ELF-1 (cell line): Measurements from ENCODE around the gene MYRIP.
"Not testable (repeated sequence)": the region's sequence is repeated elsewhere in the genome, so short reads cannot be mapped to it uniquely, and the experiment has no call there.

Experiments used
- DNase-seq: peaks from one replicate; pipeline ENCODE4 v3.0.0-alpha.2; 2016; ENCODE audit warnings: low read depth, low spot score

The MYRIP gene

DNA sequence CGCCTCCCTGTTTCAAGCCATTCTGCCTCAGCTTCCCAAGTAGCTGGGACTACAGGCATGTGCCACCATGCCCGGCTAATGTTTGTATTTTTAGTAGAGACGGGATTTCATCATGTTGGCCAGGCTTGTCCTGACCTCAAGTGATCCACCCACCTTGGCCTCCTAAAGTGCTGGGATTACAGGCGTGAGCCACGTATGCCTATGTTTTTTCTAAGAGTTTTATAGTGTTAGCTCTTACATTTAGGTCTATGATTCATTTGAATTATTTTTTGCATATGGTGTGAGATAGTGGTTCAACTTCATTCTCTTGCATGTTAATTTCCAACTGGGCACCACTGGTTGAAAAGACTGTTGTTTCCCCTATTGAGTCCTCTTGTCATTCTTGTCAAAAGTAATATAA lies 473.6 kb downstream of the MYRIP start:
- DNase-seq = not testable (repeated sequence)

DNA sequence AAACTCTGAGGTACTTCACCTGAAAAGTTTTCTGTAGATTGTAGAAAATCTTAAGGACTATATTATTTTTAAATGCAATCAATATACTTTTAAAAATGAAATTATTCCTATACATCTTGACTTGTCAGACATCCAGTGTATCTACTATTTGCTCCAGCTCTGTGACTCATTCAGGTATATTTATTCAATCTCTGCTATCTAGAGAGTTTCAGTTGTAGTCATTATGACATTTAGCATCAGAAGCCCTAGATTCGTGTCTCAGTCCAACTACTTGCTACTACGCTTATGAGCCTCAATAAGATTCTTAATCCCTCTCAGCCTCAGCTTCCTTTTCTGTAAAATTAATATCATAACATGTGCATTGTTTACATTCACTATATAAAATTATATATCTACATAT lies 477.8 kb downstream of the MYRIP start:
- no peak for DNase-seq

DNA sequence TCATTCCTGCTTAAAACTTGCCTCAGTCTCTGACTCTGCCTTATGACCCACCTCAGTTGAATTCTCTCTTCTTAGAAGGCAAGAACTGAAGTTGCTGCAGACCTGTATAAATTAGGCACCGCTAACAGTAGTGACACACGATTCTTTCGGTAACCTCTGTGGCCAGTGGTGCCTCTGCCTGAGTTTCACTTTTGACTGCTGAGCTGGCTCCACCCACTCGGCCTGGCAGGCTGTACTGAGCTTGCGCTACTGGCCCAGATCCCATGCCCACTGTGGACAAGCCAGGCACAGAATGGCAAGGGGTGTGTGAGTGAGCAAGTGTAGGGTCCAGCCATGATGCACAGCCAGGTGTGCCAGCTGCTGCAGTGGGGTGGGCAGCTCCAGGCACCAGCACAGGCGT lies 481.0 kb downstream of the MYRIP start:
- DNase-seq = no peak

DNA sequence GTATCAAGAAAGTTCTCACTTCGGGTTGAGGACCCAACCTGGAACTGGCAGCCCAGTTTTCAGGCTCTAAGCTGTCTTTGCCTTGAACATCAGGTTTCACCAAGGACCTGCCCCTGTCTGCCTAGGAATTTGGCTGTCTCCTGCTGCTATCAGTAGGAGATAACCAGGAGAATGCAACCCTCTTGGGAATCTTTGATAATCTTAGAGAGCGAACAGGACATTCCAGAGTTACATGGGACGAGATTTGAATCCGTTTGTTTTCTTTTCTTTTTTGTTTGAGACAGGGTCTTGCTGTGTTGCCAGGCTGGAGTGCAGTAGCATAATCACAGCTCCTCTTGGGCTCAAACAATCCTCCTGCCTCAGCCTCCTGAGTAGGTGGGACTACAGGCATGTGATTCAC lies 482.1 kb downstream of the MYRIP start:
- DNase-seq = no peak

DNA sequence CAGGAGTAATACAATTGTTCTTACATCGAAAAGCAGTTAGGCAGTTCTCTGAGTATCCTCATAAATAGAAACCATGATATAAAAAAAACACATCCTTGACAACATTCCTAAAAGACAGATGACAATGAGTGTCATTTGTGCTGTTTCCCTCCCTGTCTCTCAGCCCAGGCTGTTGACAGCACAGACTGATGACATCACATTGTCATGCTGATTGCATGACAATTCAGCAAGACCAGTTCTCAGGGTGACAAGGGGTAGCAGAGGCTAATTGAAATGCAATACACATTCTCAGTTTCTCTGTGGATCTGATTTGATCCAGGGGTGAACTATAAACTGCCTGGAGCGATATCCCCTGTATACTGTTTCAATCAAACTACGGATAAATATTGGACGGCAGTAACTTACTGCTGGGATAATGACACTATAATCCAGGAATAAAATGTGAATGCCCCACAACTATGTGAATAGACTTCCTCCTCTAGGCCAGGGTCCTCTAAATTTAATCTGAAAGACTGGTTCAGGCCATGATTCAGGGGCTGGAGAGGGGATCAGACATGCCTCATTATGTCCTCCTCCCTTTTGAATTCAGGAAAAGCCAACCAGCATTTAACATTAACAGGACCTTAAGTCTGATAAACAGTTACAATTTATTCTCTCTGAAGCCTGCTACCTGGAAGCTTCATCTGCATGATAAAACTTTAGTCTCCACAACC lies 483.4 kb downstream of the MYRIP start:
- DNase-seq = peak; percentile 65

DNA sequence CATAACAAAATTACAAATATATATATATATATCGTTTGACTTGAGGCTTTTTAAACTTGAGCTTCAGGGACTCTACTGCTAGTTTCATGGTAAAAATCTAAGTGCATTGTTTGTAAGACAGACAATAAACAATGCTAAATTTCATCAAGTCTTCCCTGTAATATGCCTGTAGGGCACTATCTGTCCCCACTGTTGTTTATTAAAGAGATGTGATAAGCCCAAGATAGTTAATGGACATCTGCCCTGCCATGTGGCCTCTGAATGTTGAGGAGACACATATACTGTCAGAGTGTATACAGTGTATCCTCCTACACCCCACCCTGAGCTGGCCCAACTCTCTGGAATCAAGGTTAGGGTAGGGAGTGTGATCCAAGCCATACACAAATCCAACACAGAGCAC lies 485.0 kb downstream of the MYRIP start:
- no peak for DNase-seq

DNA sequence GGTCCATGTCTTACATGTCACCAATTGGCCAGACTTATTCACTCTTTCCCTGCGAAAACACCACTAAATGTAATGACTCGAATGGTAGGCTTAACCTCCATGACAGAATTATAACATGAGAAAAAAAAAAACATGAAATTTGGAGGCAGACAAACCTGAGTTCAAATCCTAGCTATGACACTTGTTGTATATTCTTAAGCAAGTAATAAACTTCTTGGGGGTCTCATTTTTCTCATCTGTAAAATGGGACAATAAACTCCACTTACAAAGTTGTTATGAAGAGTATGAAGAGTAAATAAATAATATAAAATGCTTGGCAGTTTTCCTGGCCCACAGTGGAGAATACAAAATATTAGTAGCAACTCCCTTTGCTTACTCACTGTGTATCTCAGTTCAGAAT lies 488.7 kb downstream of the MYRIP start:
- DNase-seq = no peak

DNA sequence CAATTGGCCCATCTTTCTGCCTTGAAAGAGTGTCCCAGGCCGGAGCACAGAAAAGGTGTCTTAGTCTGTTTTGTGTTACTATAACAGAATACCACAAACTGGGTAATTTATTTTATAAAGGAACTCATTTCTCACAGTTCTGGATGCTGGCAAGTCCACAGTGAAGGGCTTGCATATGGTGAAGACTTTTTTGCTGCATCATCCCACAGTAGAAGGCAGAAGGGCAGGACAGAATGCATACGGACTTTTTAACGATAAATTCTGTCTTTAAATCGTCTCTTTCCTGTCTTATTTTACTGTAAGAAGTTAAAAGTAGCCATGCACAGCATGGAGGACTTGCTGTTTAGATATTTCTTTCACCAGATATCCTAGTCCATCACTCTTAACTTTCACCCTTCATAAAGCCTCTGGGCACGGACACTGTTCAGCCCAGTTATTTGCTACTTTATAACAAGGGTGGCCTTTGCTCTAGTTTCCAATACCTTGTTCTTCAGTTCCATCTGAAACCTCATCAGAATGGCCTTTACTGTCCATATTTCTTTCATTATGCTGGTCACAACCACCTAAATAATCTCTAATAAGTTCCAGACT lies 489.8 kb downstream of the MYRIP start:
- no peak for DNase-seq

DNA sequence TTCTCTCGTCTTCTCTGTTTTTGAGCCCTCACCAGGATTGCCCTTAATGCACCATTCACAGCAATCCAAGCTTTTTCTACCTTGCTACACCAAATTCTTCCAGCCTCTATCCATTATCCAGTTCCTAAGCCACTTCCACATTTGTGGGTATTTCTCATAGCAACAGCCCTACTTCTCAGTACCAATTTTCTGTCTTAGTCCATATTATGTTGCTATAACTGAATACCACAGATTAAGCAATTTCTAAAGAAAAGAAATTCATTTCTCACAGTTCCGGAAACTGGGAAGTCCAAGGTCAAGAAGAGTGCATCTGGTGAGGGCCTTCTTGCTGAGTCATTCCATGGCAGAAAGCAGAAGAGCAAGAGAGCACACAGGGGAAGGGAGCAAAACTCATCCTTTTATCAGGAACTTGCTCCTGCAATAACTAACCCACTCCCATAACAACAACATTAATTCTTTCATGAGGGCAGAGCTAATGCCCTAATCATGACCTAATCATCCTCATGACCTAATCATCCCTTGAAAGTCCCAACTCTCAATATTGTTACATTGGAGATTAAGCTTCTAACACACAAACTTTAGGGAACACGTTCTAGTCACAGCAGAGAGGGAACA lies 490.4 kb downstream of the MYRIP start:
- no peak for DNase-seq

DNA sequence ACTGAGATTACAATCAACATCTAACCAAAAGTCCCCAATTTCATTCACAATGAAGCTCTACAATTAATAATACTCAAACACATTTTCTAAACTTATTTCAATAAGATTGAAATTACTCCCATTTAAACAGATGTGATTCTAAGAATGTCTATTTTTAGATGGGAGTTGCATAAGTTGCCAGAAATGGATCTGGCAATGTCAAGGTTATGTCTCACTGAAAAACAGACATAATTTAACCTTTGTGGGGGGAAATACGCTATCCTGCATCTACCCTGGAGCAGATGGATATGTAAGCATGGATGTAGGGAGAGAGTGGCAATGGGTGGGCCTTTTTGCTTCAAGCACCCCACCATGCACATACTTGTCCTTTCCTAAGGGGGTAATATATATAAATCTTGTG lies 493.4 kb downstream of the MYRIP start:
- DNase-seq = no peak

DNA sequence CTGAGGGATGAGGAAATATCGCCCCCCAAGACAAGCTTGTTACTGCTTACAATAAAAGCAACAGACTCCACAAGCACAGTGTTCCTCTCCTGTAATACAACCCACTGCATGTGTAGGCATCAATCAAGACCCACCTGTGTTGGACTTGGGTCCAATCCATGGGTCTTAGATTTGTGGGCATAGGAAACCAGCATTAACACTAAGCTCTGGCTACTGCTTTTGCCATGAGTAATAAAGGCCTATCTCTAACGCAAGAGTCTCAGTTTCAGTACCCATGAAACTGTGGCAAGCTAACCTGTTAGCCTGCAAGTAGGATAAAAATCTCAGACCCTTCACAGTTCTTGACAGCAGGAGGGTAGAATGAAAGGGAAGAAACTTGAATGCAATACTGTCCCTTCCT lies 494.9 kb downstream of the MYRIP start:
- DNase-seq = no peak

DNA sequence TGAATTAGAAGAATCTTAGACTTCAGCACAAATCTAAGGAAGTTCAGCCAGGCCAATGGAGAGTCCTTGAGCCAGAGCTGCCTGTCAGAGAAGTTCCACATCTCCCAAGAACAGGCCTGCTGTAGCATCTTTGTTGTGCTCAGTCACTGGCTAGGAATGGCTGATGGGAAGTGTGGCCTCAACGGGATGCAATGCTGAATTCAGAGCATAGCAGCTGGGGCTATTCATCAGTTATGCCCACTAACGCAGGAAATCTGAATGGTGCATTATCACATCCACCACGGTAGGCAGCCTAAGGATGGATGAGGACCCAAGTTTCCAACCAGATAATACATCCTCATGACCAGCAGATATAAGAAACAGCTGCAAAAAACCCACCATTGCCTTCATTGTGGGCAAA lies 496.9 kb downstream of the MYRIP start:
- no peak for DNase-seq

DNA sequence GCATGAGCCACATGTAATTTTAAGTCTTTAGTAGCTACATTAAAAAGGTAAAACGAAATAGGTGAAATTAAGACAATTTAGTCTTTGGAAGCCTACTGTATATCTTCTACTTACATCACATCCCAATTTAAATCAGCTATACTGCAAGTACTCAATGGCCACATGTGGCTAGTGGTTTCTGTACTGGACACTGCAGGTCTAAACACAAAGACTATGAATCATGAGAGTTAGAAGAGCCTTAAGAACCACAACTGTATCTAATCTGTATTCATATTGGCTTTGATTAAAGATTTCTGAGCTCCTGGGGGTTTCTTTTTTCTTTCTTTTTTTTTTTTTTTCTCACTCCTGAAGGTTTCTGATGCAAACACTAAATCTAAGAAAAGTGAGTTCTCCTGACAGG lies 497.8 kb downstream of the MYRIP start:
- no peak for DNase-seq

DNA sequence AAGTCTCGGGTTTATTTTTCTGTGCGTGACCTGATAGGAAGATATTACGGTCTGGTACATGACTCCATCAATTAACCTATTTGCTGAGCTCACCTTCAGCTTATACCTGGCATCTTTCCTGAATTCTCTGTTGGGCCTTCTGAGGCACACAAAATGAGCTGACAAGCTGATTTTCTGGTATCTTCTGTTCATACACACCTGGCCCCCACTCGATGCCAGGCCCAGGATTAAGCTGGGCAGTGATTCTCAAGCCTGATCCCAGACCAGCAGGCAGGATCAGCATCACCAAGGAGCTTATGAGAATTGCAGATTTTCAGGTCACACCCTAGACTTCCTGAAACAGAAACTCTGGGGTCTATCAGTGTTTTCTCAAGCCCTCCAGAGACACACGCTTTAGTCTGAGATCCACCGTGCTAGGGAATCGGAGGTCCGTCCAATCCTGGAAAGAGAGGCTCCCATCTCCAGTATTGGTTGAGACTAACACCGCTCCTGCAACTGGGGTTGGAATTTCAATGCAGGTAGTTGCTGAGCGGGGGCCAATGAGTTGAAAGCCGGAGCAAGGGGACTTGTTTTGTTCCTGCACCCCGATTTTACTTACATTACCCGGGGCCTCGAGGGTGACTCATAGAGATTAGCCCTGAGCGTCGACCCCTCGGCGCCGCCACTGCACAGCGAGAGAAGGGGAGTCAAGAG lies 499.5 kb downstream of the MYRIP start:
- DNase-seq = no peak

DNA sequence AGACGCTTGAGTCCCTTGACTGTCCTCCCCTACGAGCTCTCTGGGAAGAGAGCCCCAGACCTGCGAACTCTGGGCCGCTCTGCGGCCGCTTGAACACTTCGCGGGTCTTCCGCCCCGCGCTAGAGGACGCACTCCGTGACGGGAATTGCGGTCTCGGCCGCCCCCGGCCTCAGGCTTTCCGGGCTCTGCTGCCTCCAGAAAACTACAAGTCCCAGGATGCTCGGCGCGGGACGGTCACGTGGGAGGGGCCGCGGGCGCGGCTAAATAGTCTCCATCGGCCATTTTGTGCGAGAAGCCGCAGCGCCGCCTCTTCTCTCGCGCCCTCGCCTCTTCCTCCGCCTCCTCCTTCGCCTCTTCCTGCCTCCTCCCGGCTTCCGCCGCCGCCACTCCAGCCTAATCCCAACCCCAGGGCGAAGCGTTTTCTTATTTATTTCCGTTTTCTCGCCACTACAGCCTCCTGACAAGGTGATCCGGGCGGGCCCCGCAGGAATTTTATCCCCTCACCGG lies 500.1 kb downstream of the MYRIP start, which contains the start of gene EIF1B:
Gene EIF1B, plus strand, starts transcription at position 290 of the 507 bp plus-strand sequence. CDS start 235 bp downstream, outside the sequence.
- DNase-seq = peak; percentile 99
